GM10847 (cell line): ENCODE results near the gene C1orf210.

Source experiments
- POLR2A ChIP-seq: IDR thresholded peaks from 2 replicates; pipeline ENCODE4 v1.6.1; 2011; ENCODE audit not compliant: insufficient read length; ENCODE audit errors: extremely low read depth

The C1orf210 gene

DNA sequence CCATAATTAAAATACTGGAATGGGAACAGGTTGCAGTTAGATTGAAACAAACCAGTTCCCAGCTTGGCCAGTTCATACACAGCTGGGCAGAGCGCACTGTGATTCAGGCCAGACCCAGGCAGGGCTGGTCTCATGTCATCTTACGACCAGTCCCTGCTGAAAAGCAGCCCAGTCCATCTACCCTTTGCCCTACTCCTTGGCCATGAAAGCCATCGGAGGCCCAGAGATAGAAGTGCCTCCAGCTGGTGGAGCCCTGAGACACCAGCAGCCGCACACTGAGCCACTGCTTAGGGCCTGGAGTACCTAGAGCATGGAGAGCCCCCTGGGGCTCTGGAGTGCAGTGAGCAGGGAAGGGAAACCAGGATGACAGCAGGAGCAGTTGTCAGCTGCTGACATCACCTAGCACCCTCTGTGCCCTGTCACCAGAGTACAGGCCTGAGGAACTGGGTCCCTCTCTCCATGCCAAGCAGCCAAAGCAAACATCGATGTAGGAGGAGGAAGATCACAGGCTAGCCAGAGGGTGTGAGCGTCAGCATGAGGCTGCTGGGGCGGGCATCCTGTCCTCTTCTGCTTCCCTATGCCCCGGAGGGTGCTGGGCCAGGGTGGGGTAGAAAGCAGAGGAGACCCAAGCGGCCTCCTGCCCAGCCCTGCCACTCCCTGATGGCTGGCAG lies 49.8 kb downstream of the C1orf210 start:
- no peak for TF ChIP-seq POLR2A

DNA sequence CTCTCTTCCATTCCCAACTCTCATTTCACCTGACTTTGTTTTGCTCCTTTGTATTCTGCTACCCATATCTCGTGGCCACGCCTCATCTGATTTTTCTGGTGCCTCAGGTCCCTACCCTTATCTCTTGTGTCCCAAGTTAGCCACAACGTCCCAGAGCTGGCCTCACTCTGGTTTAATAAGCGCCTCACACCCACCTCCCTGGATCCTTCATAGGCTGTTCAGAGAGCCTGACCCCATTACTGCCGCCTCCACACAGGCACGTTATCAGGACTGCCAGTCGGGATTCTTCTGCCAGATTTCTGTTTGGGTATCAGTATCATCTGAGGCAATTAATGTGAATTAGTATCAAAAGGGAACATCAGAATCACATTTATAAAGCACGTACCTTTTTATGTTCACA lies 50.3 kb downstream of the C1orf210 start:
- TF ChIP-seq POLR2A = no peak

DNA sequence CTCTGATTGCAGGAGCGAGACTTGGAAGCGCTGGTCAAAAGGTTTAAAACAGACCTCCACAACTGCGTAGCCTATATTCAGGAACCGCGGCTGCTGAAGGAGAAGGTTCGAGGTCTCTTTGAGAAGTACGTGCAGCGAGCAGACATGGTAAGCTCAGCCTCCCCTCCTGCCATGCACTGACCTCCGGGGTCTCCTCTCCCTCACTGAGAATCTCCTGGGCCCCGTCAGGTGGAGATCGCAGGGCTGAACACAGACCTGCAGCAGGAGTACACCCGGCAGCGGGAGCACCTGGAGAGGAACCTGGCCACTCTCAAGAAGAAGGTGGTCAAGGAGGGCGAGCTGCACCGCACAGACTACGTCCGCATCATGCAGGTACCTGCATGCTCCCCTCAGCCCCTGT lies 51.1 kb downstream of the C1orf210 start:
- TF ChIP-seq POLR2A = no peak

DNA sequence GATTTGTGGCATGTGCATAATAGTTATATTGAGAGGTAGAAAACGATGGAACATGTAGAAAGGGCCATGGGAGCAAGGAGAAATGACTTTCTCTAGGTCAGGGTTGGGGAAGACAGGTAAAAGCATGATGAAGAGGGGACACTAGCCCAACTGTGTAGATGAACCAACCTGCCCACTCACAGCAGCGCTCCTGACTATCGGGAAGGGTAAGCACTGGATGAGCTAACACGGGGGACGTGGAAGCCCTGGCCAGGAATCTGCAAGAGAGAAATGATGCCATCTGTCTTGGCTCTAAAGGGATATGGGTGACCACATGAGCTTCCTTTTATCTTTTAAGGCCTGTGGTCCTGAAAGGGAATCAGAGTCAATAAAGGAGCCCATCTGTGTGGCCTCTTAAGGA lies 51.8 kb downstream of the C1orf210 start:
- TF ChIP-seq POLR2A = no peak

DNA sequence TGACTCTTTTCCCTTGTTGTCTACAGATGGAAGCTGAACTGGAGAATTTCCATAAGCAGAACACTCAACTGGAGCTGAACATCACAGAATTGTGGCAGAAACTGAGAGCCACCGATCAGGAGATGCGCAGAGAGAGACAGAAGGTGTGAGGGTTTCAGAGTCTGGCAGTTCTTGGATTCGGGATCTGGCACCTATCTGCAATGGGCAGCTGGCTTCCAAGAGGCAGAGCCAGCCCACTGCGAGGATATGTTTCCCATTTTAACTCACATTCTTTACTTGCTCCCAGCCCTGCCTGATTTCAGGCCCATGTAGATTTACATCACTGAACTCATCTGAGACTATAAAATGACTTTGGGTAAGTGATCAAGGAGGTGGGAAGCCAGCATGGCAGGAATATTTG lies 52.9 kb downstream of the C1orf210 start:
- no peak for TF ChIP-seq POLR2A

DNA sequence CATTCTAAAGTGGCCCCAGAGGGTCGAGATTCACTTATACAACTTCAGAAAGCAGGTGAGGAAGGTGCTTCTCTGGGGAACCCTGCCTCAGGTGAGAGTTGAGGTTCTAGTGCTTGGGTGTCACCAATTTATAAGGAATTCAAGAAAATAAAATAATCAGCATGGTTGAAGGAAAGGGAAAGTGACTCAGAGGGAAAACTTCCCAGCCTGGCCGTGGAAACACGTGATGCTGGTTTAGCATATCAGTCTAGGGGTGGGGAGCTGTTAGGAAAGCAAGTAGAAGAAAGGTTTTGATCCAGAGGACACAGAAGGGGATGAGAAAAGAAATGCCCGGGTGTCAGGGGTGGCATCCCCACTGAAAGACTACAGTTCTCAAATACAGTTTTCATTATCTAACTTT lies 53.3 kb downstream of the C1orf210 start:
- no peak for TF ChIP-seq POLR2A
